HG03097 (cell line): Measurements from ENCODE around the gene MIB1.
"Not testable (repeated sequence)": the region's sequence is repeated elsewhere in the genome, so short reads cannot be mapped to it uniquely, and the experiment has no call there.

Source experiments
- ATAC-seq: cut with Tn5 transposase; IDR thresholded peaks from one replicate; pipeline ENCODE4 v1.9.1; 2021; ENCODE audit not compliant: unreplicated experiment, low FRiP score

MIB1 gene

GRCh38 chr18:21740538-21741311 is at the start of gene MIB1:
TSS of gene MIB1 (plus strand) at chr18:21740792. CDS start at chr18:21741584, 792 bp downstream.
- ATAC-seq, result peak; percentile 96

GRCh38 chr18:21693322-21693721 is 47.3 kb upstream of the MIB1 start:
- no peak for ATAC-seq

GRCh38 chr18:21700528-21701075 is 40.0 kb upstream of the MIB1 start:
- ATAC-seq, result no peak

- no peak for ATAC-seq
These were observed 39.0 kb upstream of the MIB1 start for GRCh38 chr18:21701621-21702020.

- ATAC-seq, result no peak
These were observed 38.0 kb upstream of the MIB1 start for GRCh38 chr18:21702602-21703001.

- ATAC-seq, result no peak
These were observed 37.3 kb upstream of the MIB1 start for GRCh38 chr18:21703241-21703820.

- peak; percentile 94 for ATAC-seq
These were observed 35.8 kb upstream of the MIB1 start, which contains the start of gene ABHD3 for GRCh38 chr18:21704603-21705364. TSS of gene ABHD3 (minus strand) at chr18:21704774. CDS start at chr18:21704665, 109 bp downstream.

GRCh38 chr18:21706386-21706865 is 34.2 kb upstream of the MIB1 start:
- no peak for ATAC-seq

- not testable (repeated sequence) for ATAC-seq
These were observed 33.5 kb upstream of the MIB1 start for GRCh38 chr18:21707130-21707529.

GRCh38 chr18:21714474-21714873 is 26.1 kb upstream of the MIB1 start:
- no peak for ATAC-seq

GRCh38 chr18:21722687-21723086 is 17.9 kb upstream of the MIB1 start:
- no peak for ATAC-seq

- ATAC-seq, result no peak
These were observed 15.4 kb upstream of the MIB1 start for GRCh38 chr18:21725201-21725600.

GRCh38 chr18:21727702-21728101 is 12.9 kb upstream of the MIB1 start:
- no peak for ATAC-seq

GRCh38 chr18:21733011-21733410 is 7.6 kb upstream of the MIB1 start:
- no peak for ATAC-seq

- no peak for ATAC-seq
These were observed 5.1 kb upstream of the MIB1 start for GRCh38 chr18:21735452-21736015.

- not testable (repeated sequence) for ATAC-seq
These were observed 3.7 kb upstream of the MIB1 start for GRCh38 chr18:21736926-21737325.

GRCh38 chr18:21739604-21740537 is 721 bp upstream of the MIB1 start:
- peak; percentile 6 for ATAC-seq

- ATAC-seq, result no peak
These were observed 645 bp downstream of the MIB1 start for GRCh38 chr18:21741312-21741561.

- ATAC-seq, result peak; percentile 18
These were observed 1.1 kb downstream of the MIB1 start for GRCh38 chr18:21741562-21742314.
